Glutamatergic neuron (in vitro differentiated cells): ENCODE results near the gene PALS2. TPM values are rescaled to one million over a fixed set of nuclear protein-coding genes. Genes with fewer than 3 reads are reported as not detected.

Source experiments
- DNase-seq: peaks from one replicate; pipeline ENCODE4 v3.0.0; 2022
- H3K27ac Mint-ChIP-seq: one replicate; pipeline ENCODE4 v1.8.0; 2020; ENCODE audit warnings: mild to moderate bottlenecking, mixed read lengths, inconsistent platforms; ENCODE audit not compliant: unreplicated experiment
- H3K27me3 Mint-ChIP-seq: one replicate; pipeline ENCODE4 v1.8.0; 2020; ENCODE audit warnings: mild to moderate bottlenecking, moderate library complexity, mixed read lengths, inconsistent platforms; ENCODE audit not compliant: unreplicated experiment
- H3K36me3 Mint-ChIP-seq: one replicate; pipeline ENCODE4 v1.8.0; 2020; ENCODE audit warnings: mild to moderate bottlenecking, mixed read lengths, inconsistent platforms; ENCODE audit not compliant: unreplicated experiment
- H3K4me1 Mint-ChIP-seq: one replicate; pipeline ENCODE4 v1.8.0; 2020; ENCODE audit warnings: mild to moderate bottlenecking, low read depth, mixed read lengths, inconsistent platforms; ENCODE audit not compliant: unreplicated experiment
- H3K4me3 Mint-ChIP-seq: one replicate; pipeline ENCODE4 v1.8.0; 2020; ENCODE audit warnings: mild to moderate bottlenecking, mixed read lengths, inconsistent platforms; ENCODE audit not compliant: unreplicated experiment
- H3K9me3 Mint-ChIP-seq: one replicate; pipeline ENCODE4 v1.8.0; 2020; ENCODE audit warnings: mild to moderate bottlenecking, moderate library complexity, mixed read lengths, inconsistent platforms; ENCODE audit not compliant: unreplicated experiment
- CTCF ChIP-seq: fragments of 200-600 bp; sonication (generic); IDR thresholded peaks from one replicate; pipeline ENCODE4 v1.5.0; 2021; ENCODE audit not compliant: partially characterized antibody, unreplicated experiment
- long read RNA-seq: library from polyadenylated mRNA; unstranded; transcript quantifications from one replicate; pipeline ENCODE4 v2.0.0, GENCODE V29; 2020; ENCODE audit not compliant: unreplicated experiment
- total RNA-seq: library from RNA; stranded (reverse); fragmentation: NEBNext Ultra II Directional; extraction: Animal tissue kit (Norgen Biotek cat#: 25700); gene quantifications from one replicate; pipeline ENCODE4 v1.2.1, GENCODE V29; 2021; ENCODE audit not compliant: unreplicated experiment

The PALS2 gene, protein sequence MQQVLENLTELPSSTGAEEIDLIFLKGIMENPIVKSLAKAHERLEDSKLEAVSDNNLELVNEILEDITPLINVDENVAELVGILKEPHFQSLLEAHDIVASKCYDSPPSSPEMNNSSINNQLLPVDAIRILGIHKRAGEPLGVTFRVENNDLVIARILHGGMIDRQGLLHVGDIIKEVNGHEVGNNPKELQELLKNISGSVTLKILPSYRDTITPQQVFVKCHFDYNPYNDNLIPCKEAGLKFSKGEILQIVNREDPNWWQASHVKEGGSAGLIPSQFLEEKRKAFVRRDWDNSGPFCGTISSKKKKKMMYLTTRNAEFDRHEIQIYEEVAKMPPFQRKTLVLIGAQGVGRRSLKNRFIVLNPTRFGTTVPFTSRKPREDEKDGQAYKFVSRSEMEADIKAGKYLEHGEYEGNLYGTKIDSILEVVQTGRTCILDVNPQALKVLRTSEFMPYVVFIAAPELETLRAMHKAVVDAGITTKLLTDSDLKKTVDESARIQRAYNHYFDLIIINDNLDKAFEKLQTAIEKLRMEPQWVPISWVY
- 23.4 TPM for total RNA-seq
- long read RNA-seq, partial matches to known transcripts: 0 of 1 reads
- long read RNA-seq, other reads (novel, unspliced or antisense): 1 of 1 reads

- Mint-ChIP-seq H3K36me3 (no peaks in the 10 kb centered on the region), H3K4me3 (peak within 1 kb of the TSS; percentile 88), H3K9me3 (peaks cover 7% of the 10 kb centered on the region), H3K4me1 (peaks cover 2% of the 10 kb centered on the region), H3K27ac (peak within 1 kb of the TSS; percentile 28), H3K27me3 (peaks cover 2% of the 10 kb centered on the region)
- peak; percentile 73 for DNase-seq
- no peak for TF ChIP-seq CTCF
Observed at GRCh38 chr7:24572997-24573553, at the start of gene PALS2. Gene PALS2, plus strand, starts transcription at chr7:24573452. Its CDS starts 50,216 bp downstream, at chr7:24623668.

- Mint-ChIP-seq H3K36me3 (no peaks in the 10 kb centered on the region), H3K4me1 (no peaks in the 10 kb centered on the region), H3K27ac (no peak overlapping the region), H3K27me3 (peaks cover 2% of the 10 kb centered on the region), H3K9me3 (no peaks in the 10 kb centered on the region), H3K4me3 (no peak overlapping the region)
- DNase-seq: no peak
- TF ChIP-seq CTCF: no peak
Observed at GRCh38 chr7:24531255-24531654, 42.0 kb upstream of the PALS2 start.

DNA sequence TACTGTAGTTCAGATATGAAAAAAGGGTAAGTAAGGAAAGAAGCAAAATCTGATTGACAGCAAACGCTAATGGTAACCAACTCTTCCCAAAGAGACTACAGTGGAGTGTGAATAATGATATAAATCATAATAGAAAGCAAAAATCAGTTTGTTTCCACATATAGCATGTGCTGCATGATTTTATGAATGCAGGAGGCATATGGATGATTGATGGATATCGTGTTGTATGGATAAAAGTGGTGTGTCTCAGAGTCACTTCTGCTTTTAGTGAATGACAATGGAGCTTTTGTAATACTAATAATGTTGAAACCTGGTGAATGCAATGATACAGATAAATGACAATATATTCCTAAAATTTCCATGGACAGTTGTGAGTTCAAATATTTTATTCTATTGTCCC is 36.6 kb upstream of the PALS2 start:
- H3K27me3 Mint-ChIP-seq: no peaks in the 10 kb centered on the region
- no peaks in the 10 kb centered on the region for H3K4me1 Mint-ChIP-seq
- no peaks in the 10 kb centered on the region for H3K9me3 Mint-ChIP-seq
- no peak overlapping the region for H3K4me3 Mint-ChIP-seq
- no peak for TF ChIP-seq CTCF
- no peak for DNase-seq
- no peaks in the 10 kb centered on the region for H3K36me3 Mint-ChIP-seq
- no peak overlapping the region for H3K27ac Mint-ChIP-seq

DNA sequence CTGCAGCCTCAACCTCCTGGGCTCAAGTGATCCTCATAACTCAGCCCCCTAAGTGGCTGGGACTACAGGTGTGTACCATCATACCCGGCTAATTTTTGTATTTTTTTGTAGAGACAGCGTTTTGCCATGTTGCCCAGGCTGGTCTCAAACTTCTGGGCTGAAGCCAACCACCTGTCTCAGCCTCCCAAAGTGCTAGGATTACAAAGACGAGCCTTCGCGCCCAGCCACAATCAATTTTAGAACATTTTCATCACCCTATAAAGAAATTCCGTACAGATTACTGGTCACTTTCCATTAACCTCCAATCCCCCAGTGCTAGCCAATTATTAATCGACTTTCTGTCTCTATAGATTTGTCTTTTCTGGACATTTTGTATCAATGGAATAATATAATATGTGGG is 32.3 kb upstream of the PALS2 start:
- H3K9me3 Mint-ChIP-seq: no peaks in the 10 kb centered on the region
- no peak overlapping the region for H3K27ac Mint-ChIP-seq
- H3K4me3 Mint-ChIP-seq: no peak overlapping the region
- no peaks in the 10 kb centered on the region for H3K27me3 Mint-ChIP-seq
- TF ChIP-seq CTCF: no peak
- no peaks in the 10 kb centered on the region for H3K36me3 Mint-ChIP-seq
- DNase-seq: no peak
- no peaks in the 10 kb centered on the region for H3K4me1 Mint-ChIP-seq

GRCh38 chr7:24545215-24545614 is 28.0 kb upstream of the PALS2 start:
- H3K27me3 Mint-ChIP-seq: no peaks in the 10 kb centered on the region
- no peak overlapping the region for H3K27ac Mint-ChIP-seq
- no peaks in the 10 kb centered on the region for H3K9me3 Mint-ChIP-seq
- no peak for TF ChIP-seq CTCF
- no peaks in the 10 kb centered on the region for H3K36me3 Mint-ChIP-seq
- no peaks in the 10 kb centered on the region for H3K4me1 Mint-ChIP-seq
- DNase-seq: no peak
- H3K4me3 Mint-ChIP-seq: no peak overlapping the region
